Measurements from ENCODE around the gene SOX8.
"Not testable (repeated sequence)": the region's sequence is repeated elsewhere in the genome, so short reads cannot be mapped to it uniquely, and the experiment has no call there.

Gene SOX8

DNA sequence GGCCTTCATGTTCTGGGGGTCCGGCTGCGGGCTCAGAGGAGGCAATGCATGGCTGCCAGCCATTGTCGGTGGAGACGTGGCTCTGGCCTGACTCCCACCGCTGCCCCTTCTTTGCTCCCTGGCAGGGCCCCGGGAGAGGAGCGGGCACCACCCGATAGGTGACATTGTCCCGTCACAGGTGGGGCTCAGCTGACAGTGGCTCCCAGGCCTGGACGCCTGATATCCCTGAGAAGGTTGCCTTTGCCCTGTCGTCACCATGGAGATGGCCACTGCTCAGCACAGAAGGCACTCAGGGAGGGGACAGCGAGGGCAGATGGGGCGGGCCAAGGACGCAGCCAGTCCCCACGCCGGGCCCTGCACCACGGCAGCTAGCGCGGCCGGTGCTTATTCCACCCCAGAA lies 42.6 kb downstream of the SOX8 start:
- FAIRE-seq = no peak
- no peak for DNase-seq (ENCODE audit: low spot score)

DNA sequence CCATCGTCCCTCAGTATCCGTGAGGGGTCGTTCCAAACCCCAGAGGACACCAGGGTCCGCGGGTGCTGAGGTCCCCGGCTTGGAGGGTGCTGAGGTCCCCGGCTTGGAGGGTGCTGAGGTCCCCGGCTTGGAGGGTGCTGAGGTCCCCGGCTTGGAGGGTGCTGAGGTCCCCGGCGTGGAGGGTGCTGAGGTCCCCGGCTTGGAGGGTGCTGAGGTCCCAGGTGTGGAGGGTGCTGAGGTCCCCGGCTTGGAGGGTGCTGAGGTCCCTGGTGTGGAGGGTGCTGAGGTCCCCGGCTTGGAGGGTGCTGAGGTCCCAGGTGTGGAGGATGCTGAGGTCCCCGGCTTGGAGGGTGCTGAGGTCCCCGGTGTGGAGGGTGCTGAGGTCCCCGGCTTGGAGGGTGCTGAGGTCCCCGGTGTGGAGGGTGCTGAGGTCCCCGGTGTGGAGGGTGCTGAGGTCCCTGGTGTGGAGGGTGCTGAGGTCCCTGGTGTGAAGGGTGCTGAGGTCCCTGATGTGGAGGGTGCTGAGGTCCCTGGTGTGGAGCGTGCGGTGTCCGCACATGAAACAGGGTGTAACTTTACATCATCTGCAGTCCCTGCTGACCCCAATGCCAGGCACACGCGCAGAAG lies 43.7 kb downstream of the SOX8 start:
- FAIRE-seq = peak; percentile 100
- not testable (repeated sequence) for DNase-seq (ENCODE audit: low spot score)

DNA sequence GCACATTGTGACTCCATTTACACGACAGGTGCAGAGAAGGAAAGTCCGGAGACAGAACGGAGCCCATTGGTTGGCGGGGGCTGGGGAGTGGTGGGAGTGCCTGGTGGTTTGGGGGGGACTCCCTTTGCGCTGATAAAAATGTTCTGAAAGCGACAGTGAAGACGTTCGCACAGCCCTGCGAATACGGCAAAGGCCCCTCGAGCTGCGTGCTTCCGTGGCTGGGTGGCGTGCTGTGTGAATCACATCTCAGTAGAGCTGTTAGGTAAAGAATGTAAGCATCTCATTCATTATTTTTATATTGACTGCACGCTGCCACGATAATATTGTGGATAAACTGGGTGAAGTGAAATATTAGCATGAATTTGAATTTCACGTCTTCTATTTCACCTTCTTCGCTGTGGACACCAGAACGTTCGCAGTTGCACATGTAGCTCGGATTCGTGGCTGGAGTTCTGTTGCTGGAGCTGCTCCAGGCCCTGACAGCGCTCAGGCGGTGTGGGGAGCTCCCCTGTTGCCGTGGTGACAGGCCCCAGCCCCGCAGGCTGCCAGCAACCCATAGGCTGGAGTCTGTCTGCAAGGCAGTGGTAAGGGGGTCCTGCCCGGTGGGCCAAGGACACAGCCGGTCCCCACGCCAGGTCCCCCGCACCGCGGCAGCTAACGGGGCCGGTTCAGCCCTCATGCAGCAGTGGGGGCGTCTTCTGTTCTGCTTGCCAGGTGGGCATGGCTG lies 44.6 kb downstream of the SOX8 start:
- DNase-seq (ENCODE audit: low spot score) (no peak), FAIRE-seq (no peak)

- no peak for DNase-seq (ENCODE audit: low spot score)
- FAIRE-seq = peak; percentile 50
Measured at GRCh38 chr16:1026784-1027500, 45.4 kb downstream of the SOX8 start.

DNA sequence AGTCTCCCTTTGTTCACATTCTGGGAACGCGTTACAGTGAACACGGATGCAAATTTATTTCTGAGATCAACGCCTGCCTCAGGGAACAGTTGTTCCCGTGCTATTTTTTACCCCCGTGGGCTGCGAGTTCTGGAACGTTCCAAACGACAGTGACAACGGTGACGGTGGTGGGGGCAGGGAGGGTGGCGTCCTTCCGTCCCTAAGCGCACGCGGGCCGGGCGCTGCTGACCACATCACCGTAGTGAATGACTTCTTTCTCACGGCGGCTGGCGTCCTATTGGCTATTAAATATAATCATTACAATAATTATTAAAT lies 45.9 kb downstream of the SOX8 start:
- FAIRE-seq = no peak
- DNase-seq (ENCODE audit: low spot score) = no peak

DNA sequence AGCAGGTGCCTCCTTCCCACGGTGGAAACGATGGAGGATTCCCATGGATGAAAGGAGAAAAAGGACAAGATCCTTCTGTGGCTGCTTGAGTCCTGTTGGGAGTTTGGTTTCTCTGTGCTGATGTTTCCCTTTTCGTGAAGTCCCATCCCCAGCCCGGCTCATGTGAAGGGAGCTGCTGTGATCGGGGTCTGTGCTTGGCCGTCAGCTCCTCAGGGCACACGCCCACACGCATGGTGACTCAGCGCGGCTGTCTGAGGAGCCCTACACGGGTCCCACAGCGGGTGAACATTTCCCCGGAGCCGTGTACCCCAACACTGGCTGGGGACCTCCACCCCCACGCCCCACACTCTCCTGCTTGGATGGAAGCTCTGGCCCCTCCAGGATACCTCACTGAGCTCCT lies 46.5 kb downstream of the SOX8 start:
- FAIRE-seq (no peak), DNase-seq (ENCODE audit: low spot score) (no peak)

DNA sequence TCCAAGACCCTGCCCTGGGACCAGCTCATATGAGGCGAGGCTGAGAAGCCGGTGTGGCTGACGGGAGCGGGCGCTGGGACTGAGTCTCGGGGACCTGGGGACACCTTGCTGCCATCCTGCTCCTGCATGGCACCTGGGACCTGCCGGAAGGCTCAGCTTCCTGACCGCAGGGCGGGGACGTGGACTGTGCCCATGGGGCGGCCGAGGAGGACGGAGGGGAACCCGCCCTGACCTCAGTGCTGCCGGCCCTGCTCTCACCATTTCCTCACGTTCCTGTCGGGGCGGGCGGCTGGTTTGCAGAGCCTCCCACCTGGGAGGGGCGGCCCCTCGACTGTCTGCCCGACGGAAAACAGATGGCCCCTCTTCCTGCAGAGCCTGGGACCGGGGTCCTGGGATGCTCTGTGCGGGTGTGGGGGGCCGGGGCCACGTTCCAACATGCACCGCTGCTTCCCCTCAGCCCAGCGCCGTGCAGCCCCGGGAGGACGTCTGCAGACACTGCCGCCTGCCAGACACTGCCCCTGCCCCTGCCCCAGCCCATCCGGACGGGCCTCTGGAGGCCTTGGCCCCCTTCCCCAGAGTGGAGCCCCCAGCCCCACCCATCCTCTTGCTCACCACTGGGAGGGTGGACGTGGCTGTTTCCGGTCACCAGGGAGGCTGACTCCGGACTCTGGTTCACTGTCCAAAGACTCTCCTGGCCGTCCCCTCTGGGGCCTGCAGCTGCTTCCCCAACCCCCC lies 47.1 kb downstream of the SOX8 start:
- FAIRE-seq (no peak), DNase-seq (ENCODE audit: low spot score) (no peak)

GRCh38 chr16:1029259-1029545 lies 47.6 kb downstream of the SOX8 start:
- FAIRE-seq (no peak), DNase-seq (ENCODE audit: low spot score) (no peak)

- FAIRE-seq (no peak), DNase-seq (ENCODE audit: low spot score) (no peak)
Measured at GRCh38 chr16:1030473-1030901, 48.9 kb downstream of the SOX8 start.

DNA sequence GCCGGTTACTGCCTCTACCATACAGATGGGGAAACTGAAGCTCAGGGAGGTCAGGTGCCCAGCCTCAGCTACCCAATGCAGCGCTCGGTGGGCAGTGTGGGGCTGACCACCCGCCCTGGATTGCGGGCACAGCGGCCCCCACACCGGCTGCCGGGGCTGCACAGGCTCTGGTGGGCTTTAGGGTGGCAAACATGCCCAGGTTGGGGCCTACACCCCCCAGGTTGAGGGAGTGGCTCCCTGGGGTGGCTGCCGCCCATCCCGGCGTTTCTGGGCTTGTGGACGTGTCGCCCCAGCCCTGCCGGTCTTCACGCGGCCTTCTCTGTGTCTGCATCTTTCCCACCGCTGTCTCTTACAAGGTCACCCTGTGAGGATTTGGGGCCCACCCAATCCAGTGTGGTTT lies 50.1 kb downstream of the SOX8 start:
- no peak for FAIRE-seq

GRCh38 chr16:1032607-1033006 lies 51.0 kb downstream of the SOX8 start:
- FAIRE-seq = no peak

More for the DNA sequence above, 50.1 kb downstream of the SOX8 start:
- DNase-seq (ENCODE audit: low spot score) = no peak

GRCh38 chr16:1033128-1033679 lies 51.6 kb downstream of the SOX8 start:
- peak; percentile 85 for FAIRE-seq
- no peak for DNase-seq (ENCODE audit: low spot score)

More at GRCh38 chr16:1032607-1033006, 51.0 kb downstream of the SOX8 start:
- DNase-seq (ENCODE audit: low spot score) = no peak

DNA sequence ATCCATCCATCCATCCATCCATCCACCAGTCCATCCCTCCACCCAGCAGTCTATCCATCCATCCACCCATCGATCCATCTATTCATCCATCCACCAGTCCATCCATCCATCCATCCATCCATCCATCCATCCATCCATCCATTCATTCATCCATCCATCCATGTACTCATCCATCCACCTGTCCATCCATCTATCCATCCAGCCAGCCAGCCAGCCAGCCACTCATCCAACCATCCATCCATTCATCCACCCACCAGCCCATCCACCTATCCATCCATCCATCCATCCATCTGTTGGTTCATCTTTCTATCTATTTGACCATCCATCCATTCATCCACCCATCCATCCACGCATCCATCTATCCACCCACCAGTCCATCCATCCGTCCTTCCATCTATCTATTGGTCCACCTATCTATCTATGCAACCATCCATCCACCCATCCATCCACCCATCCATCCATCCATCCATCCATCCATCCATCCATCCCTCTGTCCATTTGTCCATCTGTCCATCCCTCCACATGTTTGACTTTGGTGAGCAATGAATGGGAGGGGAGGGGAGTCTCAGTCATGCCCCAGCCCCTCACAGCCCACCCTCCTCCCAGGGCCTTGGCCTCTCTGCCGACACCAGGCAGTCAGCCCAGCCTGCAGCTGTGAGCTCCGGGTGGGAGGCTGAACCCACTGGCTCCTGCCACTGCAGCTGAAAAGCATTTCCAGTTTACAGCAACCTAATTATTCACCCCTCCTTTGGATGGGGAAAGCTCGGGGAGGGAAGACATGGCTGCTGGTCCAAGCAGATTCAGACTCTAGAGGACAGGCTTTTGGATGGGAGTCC lies 52.9 kb downstream of the SOX8 start:
- FAIRE-seq (no peak), DNase-seq (ENCODE audit: low spot score) (no peak)

- DNase-seq (ENCODE audit: low spot score) (no peak), FAIRE-seq (no peak)
Measured at GRCh38 chr16:1035066-1035415, 53.5 kb downstream of the SOX8 start.

- no peak for DNase-seq (ENCODE audit: low spot score)
- FAIRE-seq = no peak
Measured at GRCh38 chr16:1036166-1036565, 54.6 kb downstream of the SOX8 start.
